ENCODE results near the gene TSPAN4.

TSPAN4 gene

DNA sequence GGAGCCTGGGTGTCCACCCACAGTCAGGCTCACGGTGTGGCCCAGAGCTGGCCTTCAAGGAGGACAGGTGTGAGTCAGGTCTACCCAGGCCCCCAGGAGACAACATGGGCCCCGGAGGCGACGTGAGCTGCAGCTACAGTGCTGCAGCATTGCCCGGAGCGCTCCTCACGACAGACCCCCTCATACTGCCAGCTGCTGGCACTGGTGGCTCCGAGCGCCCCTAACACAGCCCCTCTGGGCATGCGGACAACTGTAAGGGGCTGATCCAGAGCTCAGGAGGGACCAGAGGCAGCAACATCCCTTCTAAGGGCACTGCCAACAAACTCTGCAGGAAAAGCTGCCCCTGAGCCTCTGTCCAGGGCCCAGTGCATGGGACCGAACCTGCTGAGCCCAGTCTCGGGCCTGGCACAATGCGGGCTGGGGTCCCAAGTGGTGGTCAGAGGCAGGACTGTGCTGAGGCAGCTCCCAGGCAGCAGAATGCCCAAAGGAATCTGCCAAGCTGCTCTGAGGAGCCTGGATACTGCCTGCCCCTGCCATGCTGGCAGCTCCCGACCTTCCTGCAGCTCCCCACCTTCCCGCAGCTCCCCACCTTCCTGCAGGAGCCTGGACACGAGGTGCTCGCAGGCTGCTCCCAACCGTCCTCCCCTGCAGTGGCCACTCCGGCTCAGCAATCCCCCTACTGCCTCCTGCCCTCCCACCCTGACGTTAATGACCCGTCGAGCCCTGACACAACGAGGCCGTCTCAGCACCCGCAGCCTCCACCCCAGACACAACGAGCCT lies 52.9 kb downstream of the TSPAN4 start:
- no peak overlapping the region for H3K27ac ChIP-seq
- H3K9ac ChIP-seq, result no peak overlapping the region
- no peaks in the 10 kb centered on the region for H4K20me1 ChIP-seq (ENCODE audit: insufficient read depth)
- no peak overlapping the region for H3K4me2 ChIP-seq
- H2AFZ ChIP-seq (ENCODE audit: low read depth), result no peak overlapping the region
- no peaks in the 10 kb centered on the region for H3K4me1 ChIP-seq (ENCODE audit: low read depth, poor library complexity, severe bottlenecking)
- no peaks in the 10 kb centered on the region for H3K79me2 ChIP-seq (ENCODE audit: insufficient read depth, low read depth)
- H3K27me3 ChIP-seq (ENCODE audit: insufficient read depth, low read depth), result no peaks in the 10 kb centered on the region
- no peak overlapping the region for H3K4me3 ChIP-seq (IDR thresholded peaks at IDR 0.05; ENCODE audit: insufficient read depth, low read depth, low read length)
- no peaks in the 10 kb centered on the region for H3K36me3 ChIP-seq (ENCODE audit: insufficient read depth)
- no peak for TF ChIP-seq CTCF (conservative IDR thresholded peaks at IDR 0.05; ENCODE audit: low read depth, low read length)

DNA sequence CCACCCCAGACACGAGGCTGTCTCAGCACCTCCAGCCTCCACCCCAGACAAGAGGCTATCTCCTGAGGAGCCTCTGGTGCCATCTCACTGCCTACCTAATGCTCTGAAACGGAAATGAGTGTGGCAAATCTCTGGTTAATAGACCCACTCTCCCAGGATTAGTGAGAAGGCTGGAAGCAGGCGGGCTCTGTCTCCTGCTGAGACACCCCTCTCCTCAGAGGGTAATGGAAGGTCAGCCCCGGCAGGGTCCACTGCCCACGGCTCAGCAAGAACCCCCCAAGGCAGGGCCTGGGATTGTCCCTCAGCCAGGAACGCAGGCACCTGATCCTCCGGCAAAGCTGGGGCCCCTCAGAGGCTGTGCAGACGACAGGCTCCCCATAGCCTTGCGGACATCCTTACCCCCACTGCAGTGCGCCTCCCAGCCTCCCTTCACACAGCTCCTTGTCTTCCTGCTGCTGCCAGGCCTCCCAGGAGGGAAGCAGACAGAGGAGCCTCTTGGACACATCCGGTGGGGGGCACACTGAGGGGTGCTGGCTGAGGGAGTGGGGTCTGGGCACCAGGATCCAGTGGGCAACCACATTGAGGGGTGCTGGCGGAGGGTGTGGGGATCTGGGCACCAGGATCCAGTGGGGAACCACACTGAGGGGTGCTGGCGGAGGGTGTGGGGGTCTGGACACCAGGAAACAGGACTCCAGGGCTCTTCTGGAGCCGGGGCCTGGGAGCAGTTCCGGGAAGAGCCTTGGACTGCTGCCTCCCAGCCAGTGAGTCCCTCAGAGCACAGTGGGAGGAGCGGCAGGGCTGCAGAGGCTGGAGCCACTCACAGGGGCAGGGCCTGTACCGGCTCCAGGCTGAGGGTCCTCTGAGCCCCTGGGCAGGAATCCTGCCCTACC lies 54.8 kb downstream of the TSPAN4 start:
- H3K36me3 ChIP-seq (ENCODE audit: insufficient read depth), result no peaks in the 10 kb centered on the region
- H3K79me2 ChIP-seq (ENCODE audit: insufficient read depth, low read depth), result no peaks in the 10 kb centered on the region
- H3K4me2 ChIP-seq, result no peak overlapping the region
- TF ChIP-seq CTCF (conservative IDR thresholded peaks at IDR 0.05; ENCODE audit: low read depth, low read length), result no peak; the same call in 1 of the 2 replicates
- H3K4me1 ChIP-seq (ENCODE audit: low read depth, poor library complexity, severe bottlenecking), result no peaks in the 10 kb centered on the region
- H4K20me1 ChIP-seq (ENCODE audit: insufficient read depth), result no peaks in the 10 kb centered on the region
- no peaks in the 10 kb centered on the region for H3K27me3 ChIP-seq (ENCODE audit: insufficient read depth, low read depth)
- no peak overlapping the region for H3K4me3 ChIP-seq (IDR thresholded peaks at IDR 0.05; ENCODE audit: insufficient read depth, low read depth, low read length)
- no peak overlapping the region for H3K27ac ChIP-seq
- no peak overlapping the region for H3K9ac ChIP-seq
- no peak overlapping the region for H2AFZ ChIP-seq (ENCODE audit: low read depth)

DNA sequence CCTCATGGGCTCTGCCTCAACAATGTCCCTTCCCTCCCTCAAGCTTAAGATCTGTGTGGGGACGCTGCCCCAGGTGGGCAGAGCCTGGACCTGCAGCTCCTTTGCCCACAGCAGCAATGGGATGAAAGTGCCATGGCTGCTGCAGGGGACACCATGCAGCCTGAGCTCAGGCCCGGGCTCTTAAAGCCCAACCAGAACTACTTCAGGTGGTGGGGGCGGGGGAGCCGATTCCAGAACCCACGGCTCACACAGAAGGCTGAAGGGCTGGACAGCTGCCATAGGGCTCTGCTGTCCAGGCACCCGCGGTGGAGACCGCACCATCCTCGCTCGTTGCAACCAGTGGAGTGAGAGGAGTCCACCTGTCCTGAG lies 55.5 kb downstream of the TSPAN4 start:
- H3K79me2 ChIP-seq (ENCODE audit: insufficient read depth, low read depth), result no peaks in the 10 kb centered on the region
- no peak overlapping the region for H3K4me3 ChIP-seq (IDR thresholded peaks at IDR 0.05; ENCODE audit: insufficient read depth, low read depth, low read length)
- H2AFZ ChIP-seq (ENCODE audit: low read depth), result no peak overlapping the region
- H3K4me2 ChIP-seq, result no peak overlapping the region
- H3K9ac ChIP-seq, result no peak overlapping the region
- TF ChIP-seq CTCF (conservative IDR thresholded peaks at IDR 0.05; ENCODE audit: low read depth, low read length), result no peak; the same call in none of the 2 replicates
- H4K20me1 ChIP-seq (ENCODE audit: insufficient read depth), result no peaks in the 10 kb centered on the region
- H3K4me1 ChIP-seq (ENCODE audit: low read depth, poor library complexity, severe bottlenecking), result no peaks in the 10 kb centered on the region
- H3K27me3 ChIP-seq (ENCODE audit: insufficient read depth, low read depth), result no peaks in the 10 kb centered on the region
- H3K27ac ChIP-seq, result no peak overlapping the region
- no peaks in the 10 kb centered on the region for H3K36me3 ChIP-seq (ENCODE audit: insufficient read depth)

GRCh38 chr11:898540-899190 lies 56.0 kb downstream of the TSPAN4 start:
- no peak overlapping the region for H3K4me3 ChIP-seq (IDR thresholded peaks at IDR 0.05; ENCODE audit: insufficient read depth, low read depth, low read length)
- no peak overlapping the region for H2AFZ ChIP-seq (ENCODE audit: low read depth)
- no peaks in the 10 kb centered on the region for H3K36me3 ChIP-seq (ENCODE audit: insufficient read depth)
- H3K4me1 ChIP-seq (ENCODE audit: low read depth, poor library complexity, severe bottlenecking), result no peaks in the 10 kb centered on the region
- H3K79me2 ChIP-seq (ENCODE audit: insufficient read depth, low read depth), result no peaks in the 10 kb centered on the region
- no peaks in the 10 kb centered on the region for H3K27me3 ChIP-seq (ENCODE audit: insufficient read depth, low read depth)
- no peak overlapping the region for H3K27ac ChIP-seq
- no peak overlapping the region for H3K9ac ChIP-seq
- no peak for TF ChIP-seq CTCF (conservative IDR thresholded peaks at IDR 0.05; ENCODE audit: low read depth, low read length)
- H3K4me2 ChIP-seq, result no peak overlapping the region
- no peaks in the 10 kb centered on the region for H4K20me1 ChIP-seq (ENCODE audit: insufficient read depth)
